GDM1 (cell line): Measurements from ENCODE around the gene GNG7.
A peak's percentile ranks its signal among the peaks of the same experiment; 100 is the strongest.
"Not testable (repeated sequence)": the region's sequence is repeated elsewhere in the genome, so short reads cannot be mapped to it uniquely, and the experiment has no call there.

ENCODE experiments used
- DNase-seq: peaks from one replicate; lab custom pipeline; 2025; lab: John Stamatoyannopoulos, UW

Gene GNG7

GRCh38 chr19:2675892-2676291 is 26.6 kb downstream of the GNG7 start:
- no peak for DNase-seq

DNA sequence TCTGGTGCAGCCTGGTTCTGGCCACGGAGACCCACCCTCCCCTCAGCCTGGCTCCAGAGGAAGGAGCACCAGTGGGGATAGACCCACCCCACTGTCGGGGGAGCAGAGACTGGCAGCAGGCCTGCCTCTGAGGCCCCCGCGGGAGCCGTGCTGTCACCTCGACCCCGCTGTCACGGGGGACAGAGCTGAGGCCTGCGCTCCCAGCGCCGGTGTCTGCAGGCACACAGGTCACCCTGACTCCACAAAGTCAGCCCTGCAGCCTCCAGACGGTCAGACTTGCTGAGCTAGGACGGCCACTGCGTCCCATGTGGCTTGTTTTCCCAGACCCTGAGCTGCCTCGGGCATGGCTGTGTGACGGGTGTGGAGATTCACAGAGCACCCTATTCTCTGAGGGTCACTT is 32.3 kb downstream of the GNG7 start:
- no peak for DNase-seq

DNA sequence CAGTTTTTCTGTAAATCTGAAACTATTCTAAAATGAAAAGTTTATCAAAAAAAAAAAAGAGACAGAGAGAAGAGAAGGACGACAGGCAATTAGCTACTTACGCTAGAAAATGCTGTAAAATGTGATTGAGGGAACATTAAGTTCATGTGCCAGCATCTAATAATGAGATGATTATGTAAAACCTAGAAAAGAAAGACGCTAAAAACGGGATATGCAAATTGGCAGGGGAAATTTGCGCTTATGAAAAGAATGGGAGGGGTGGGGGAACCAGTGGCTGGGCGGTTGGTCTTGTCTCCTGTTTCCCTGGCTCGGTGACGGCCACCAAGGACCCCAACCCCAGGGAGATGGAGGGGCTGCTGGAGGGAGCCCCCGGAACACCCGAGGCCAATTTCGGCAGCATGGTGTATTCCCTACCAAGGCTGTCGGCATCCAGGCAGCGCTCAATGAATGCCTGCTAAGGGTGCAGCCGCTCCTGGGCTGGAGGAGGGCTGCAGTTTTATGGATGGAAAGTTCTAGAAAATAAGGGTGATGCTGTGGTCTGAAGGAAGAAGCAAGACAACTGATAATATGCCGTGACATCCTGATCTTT is 34.2 kb downstream of the GNG7 start:
- no peak for DNase-seq

DNA sequence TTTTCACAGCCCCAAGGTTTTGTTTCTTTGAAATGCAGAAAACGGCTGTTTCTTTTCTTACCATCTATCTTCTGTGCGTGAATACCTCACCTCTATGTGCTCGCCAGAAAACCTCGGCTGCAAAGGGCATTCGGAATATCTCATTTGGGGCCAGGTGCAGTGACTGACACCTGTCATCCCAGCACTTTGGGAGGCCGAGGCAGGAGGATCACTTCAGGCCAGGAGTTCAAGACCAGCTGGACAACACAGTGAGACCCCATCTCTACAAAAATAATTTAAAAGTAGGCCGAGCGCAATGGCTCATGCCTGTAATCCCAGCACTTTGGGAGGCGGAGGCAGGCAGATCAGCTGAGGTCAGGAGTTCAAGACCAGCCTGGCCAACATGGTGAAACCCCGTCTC is 35.1 kb downstream of the GNG7 start:
- not testable (repeated sequence) for DNase-seq

DNA sequence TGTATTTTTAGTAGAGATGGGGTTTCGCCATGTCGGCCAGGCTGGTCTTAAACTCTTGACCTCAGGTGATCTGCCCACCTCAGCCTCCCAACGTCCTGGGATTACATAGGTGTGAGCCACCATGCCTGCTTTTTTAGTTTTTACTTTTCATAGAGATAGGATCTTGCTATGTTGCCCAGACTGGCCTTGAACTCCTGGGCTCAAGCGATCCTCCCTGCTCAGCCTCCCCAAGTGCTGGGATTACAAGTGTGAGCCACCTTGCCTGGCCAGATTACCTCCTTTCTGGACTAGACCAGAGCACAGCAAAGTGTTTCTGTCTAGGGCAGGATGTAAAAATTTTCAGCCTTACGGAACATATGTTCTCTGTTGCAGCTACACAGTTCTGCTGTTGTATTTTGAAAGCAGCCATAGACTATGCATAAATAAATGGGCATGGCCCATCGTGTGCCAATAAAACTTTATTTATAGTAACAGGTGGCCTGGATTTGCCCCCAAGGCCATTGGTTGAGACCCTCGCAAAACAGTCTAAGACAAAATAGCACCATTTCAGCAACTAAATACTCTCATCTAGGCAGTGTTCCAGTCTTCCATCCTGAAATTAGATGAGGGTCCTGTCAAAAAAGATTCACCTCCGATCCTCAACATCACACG is 36.0 kb downstream of the GNG7 start:
- DNase-seq: no peak

GRCh38 chr19:2665103-2665502 is 37.4 kb downstream of the GNG7 start:
- DNase-seq: no peak

DNA sequence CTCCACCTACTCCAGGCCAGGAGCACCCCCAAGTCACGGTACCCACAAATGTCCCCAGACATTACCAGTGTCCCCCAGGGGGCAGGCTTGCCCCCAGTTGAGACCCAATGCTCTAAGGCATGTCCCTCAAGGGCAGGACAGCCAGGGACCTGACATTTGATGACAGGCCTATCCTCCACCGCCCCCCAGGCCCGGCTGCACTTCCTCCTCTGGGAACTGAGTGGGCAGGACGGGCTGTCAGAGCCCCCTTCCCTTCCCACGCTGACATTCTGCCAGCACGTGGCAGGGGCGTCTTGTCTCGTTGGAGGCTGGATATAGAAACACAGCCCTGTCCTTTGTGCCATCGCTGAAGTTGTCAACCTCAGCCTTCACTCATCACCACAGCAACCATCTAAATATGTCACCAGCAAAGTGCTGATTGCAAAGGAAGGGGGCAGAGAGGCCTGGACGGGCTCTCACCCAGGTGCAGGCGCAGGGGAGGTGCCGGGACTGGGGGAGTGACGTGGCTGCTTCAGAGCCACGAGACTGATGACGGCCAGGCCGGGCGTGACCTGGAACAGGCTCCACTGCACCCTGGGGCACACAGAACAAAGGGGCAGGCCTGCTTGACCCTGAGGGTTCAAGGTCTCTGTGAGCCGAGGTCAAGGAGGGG is 38.4 kb downstream of the GNG7 start:
- DNase-seq: no peak

DNA sequence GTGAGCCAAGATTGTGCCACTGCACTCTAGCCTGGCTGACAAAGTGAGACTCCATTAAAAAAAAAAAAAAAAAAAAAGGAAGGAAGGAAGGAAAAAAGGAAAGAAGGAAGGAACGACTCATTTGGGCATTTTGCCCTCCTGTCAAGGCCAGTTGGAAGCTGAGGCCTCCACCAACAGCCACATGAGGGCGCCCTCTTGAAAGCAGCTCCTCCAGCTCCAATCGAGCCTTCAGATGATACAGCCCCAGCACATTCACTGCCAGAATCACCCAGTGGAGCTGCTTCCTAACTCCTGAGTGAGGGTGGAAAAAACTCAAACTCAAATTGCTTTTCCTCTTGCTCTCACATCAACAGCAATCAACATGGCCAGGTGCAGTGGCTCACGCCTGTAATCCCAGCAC is 40.9 kb downstream of the GNG7 start:
- DNase-seq: no peak

DNA sequence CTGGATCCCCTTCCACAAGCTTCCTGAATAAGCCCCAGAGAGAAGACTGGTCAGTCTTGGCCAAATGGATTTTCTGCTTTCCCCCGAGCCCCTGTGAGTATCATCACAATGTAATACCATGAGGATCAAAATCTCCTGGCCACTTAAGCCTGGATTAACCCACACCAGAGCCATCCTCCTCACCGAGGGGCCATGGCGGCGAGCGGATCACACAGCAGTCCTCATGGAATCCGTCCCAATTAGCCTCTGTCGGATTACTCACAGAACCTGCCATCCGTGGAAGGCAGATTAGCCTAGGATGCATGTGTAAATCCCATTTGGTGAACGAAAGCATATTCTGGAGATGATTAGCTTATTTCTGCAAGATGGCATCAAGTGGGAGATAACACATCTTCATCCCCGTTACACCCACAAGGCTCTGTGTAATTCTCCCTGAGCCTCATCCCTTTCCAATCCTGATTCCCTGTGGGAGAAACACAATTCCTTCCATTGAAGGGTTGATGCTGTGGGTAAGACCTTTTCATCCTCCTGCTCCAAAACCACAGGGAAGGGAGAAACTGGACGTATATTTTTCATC is 42.5 kb downstream of the GNG7 start:
- no peak for DNase-seq

- DNase-seq: no peak
Observed at GRCh38 chr19:2656533-2656932, 46.0 kb downstream of the GNG7 start.

DNA sequence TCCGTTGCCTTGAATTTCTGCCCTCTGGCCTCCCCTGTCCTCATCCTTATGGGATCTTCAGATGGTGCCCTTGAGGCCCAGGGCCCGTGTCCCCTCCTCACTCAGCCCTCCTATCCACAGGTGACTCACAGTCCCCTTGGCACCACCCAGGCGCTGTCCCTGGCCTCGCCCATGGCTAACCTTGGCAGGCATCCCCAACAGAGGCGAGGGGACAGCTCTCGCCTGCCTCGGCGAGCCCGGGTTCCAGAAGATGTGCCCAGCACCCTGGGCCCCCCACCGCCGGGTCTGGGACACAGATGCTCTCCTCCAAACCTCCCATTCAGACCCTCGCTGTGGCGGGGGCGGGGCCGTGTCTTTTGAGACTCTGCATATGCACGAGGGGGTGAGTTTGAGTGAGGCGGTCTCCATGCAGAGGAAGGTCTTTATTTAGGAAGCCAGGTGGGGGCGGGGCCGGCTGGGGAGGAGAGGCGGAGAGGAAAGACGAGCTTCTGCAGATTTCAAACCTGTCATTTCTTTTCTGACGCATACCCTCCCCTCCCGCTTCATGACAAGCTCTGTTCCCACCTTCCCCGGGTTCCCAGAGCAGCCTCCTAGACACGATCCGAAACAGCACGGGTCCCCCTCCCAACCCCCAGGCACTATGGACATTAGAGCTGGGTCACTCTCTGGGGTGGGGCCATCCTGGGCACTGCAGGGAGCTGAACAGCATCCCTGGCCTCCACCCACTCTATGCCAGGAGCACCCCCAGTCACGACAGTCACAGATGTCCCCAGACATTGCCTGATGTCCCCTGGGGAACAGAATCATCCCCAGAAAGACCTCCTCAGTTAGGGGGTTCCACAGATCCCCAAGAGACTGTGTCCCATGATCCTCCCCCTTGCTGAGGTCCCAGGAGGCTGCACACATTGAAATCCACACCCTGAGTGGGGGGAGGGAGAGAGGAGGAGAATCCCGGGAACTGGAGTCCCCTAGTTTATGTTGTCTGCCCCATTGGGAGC is 48.5 kb downstream of the GNG7 start:
- no peak for DNase-seq

DNA sequence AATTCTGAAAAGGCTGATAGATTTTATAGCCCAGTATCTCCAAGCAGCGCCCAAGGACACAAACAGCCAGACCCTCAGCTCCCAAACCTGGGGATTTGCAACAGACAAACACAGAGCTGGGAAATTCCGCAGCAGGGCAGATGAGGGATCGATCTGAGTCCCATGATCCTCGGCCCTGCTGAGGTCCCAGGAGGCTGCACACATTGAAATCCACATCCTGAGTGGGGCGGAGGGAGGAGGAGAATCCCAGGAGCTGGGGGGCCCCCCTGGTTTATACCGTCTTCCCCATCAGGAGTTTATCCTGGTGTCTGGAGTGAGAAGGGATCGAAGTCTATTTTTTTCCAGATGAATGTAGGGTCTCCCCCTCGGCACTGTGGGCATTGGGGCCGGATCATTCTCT is 49.3 kb downstream of the GNG7 start:
- DNase-seq: no peak

- DNase-seq: no peak
Observed at GRCh38 chr19:2652504-2653099, 49.9 kb downstream of the GNG7 start.

GRCh38 chr19:2651002-2651733 is 51.3 kb downstream of the GNG7 start:
- DNase-seq: not testable (repeated sequence)

- no peak for DNase-seq
Observed at GRCh38 chr19:2650515-2650914, 52.0 kb downstream of the GNG7 start.

DNA sequence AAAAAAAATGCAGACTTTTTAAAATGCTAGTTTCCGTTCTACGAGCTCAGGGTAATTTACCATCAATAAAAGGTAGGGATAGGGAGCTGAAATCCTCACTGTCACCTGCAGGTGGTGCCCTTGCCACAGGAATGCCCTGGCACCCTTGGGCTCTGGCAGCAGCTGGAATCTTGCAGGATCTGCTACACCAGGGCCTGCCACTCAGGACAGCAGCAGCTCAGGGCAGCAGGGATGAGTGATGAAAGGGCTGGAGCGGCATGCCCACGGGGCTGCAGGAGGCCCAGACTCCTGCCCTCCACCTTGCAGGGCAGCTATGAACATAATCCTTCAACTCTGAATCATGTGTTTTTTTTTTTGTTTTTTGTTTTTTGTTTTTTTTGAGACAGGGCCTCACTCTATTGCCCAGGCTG is 54.0 kb downstream of the GNG7 start:
- DNase-seq: peak; percentile 75

- DNase-seq: no peak
Observed at GRCh38 chr19:2648099-2648498, 54.4 kb downstream of the GNG7 start.

DNA sequence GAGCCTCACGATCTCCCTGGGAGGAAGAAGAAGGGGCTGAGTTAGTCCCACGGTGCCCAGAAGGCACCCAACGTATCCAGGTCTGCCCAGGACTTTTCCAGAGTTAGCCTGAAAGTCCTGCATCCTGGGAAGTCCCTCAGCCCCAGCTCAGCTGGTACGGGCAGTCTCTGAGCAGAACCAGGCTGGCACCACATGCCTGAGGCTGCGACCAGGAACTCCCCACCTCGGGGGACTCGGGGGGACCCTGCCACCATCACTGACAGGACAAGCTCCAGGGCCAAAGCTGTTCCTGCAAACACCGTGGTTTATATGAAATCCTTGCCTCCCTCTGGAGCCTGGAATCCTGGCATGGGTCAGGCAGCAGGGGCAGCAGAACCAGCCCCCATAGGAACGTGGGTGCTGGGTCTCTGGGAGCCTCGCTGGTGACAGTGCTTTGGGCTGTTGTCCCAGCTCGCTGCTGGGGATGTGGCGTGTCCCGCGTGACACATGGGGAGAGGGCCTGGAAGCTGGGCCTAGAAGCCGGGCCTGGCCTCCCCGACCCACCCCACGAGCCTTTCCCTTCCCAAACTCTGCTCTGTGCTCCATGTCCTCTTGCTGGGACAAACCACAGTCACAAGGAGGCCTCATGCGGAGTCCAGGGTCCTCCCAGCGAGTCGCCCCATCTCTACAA is 55.5 kb downstream of the GNG7 start:
- no peak for DNase-seq

DNA sequence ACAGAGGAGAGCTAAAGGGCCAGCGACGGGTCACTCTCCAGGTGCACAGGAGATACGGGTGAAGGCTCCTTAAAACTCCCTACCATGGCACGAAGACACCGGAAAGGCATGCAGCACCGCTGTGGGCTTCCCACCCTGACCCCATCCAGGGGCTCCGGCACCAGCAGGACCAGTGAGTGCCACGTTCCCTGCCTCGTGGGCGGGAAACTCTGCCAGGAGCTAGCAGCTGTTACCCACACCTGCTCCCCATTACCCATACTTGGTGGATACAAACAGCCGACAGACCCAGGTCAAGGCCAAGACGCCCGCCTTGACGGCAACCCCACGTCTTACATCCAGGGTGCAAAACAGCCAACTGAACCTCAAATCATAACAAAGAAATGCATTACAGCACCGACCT is 56.7 kb downstream of the GNG7 start:
- DNase-seq: no peak

DNA sequence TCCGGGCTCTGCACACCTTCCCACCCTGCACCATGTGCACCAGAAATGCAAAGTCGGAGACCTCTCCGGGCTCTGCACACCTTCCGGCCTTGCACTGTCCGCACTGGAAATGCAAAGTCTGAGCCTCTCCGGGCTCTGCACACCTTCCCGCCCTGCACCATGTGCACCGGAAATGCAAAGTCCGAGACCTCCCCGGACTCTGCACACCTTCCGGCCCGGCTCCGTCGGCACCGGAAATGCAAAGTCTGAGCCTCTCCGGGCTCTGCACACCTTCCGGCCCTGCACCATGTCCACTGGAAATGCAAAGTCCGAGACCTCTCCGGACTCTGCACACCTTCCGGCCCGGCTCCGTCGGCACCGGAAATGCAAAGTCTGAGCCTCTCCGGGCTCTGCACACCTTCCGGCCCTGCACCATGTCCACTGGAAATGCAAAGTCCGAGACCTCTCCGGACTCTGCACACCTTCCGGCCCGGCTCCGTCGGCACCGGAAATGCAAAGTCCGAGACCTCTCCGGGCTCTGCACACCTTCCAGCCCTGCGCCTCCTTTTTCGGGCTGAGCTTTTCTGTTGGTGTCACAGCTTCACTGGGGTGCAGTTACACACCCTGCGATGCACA is 59.3 kb downstream of the GNG7 start:
- not testable (repeated sequence) for DNase-seq
